Right forelimb (tissue), 1 donor: ENCODE results near the gene HCST.
A peak's percentile ranks its signal among the peaks of the same experiment; 100 is the strongest.
"Not testable (repeated sequence)": the region's sequence is repeated elsewhere in the genome, so short reads cannot be mapped to it uniquely, and the experiment has no call there.

Experiments used
- DNase-seq: peaks from one replicate; pipeline ENCODE4 v3.0.0-alpha.2; 2018

The HCST gene

DNA sequence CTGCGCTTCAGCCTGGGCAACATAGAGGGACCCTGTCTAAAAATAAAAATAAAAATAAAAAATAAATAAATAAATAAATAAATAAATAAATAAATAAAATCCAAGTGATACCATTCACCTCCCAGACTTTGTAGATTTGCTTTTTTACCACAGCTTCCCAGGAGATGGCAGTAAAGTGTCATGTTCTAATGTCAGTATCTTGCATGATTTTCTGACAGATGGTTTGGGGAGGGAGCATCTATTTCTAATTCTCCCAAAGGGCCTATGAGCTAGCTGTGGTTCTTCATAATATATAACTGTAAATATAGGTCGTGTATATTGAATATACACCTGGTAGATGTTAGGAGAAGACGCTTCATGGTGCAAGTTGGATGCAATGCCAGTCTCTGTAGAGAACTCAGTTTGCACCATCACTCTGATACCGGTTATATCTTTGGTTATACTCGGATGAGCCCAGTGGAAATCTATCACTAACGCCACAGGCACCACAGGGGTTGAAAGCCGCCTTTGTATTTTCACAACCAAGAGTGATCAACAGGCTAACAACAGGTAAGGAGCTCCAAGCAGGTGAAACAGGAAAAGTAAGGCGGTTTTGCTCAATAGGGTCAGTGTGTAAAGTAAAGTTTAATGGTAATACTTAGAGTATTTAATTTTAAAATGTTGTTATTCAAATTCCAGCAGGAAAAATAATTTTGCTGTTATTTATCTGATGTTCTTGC lies 20.1 kb upstream of the HCST start:
- no peak for DNase-seq

DNA sequence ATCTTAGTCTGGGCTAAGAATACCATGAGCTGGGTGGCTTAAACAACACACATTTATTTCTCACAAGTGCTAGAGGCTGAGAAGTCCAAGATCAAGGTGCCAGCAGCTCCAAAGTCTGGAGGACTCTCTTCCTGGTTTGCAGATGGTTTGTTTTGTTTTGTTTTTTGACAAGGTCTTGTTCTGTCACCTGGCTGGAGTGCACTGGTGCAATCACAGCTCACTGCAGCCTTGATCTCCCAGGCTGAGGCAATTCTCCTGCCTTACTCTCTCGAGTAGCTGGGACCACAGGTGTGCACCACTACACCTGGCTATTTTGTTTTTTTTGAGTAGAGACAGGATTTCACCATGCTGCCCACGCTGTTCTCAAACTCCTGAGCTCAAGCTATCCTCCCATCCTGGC lies 18.4 kb upstream of the HCST start:
- no peak for DNase-seq

DNA sequence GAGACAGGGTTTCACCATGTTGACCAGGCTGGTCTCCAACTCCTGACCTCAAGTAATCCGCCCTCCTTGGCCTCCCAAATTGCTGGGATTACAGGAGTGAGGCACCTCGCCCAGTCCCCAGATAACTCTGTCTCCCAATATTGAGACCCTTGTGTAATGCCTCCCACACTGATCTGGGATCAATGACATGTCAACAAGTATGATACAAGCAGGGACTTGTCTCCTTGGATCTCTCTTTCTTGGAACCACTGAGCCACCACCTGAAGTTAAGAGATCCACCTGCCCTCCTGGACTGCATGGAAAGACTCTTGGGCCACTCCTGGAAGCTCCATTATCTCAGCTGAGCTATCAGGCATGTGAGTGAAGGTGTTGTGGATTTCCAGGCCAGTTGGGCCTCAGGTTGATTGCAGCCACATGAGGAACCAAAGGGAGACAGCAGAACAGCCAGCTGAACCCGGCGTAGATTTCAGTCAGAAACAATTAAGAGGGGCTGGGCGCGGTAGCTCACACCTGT lies 17.0 kb upstream of the HCST start:
- no peak for DNase-seq

DNA sequence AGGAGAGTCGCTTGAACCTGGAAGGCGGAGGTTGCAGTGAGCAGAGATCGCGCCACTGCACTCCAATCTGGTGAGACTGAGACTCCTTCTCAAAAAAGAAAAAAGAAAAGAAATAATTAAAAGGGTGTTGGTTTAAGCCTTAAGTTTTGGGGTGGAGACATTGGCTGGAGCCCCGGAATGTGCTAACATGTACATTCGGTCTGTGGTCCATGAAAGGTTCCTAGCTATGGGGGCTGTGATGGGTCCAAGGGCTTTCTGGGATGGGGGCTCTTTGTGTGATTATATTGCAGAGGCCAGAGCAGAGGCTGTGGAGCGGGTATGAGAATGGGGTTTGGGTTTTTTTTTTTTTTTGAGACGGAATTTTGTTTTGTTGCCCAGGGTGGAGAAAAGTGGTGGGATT lies 16.4 kb upstream of the HCST start:
- DNase-seq, result no peak

DNA sequence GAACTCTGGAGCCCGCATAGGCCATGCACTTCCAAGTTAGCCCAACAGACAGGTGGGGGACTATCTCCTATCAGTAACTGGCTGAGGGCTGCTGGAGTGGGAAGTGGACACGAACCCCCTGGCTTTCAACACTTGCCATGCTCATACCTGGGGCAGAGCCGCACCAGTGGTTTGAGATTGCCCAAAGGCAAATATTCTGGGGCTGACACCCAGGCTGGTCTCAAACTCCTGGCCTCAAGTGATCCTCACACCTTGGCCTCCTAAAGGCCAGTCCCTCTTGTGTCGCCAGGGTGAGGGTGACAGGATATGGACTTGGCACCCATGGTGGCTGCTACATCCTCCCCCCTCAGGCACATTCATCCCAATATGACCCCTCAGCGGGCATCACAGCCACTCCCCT lies 15.1 kb upstream of the HCST start:
- DNase-seq, result no peak

DNA sequence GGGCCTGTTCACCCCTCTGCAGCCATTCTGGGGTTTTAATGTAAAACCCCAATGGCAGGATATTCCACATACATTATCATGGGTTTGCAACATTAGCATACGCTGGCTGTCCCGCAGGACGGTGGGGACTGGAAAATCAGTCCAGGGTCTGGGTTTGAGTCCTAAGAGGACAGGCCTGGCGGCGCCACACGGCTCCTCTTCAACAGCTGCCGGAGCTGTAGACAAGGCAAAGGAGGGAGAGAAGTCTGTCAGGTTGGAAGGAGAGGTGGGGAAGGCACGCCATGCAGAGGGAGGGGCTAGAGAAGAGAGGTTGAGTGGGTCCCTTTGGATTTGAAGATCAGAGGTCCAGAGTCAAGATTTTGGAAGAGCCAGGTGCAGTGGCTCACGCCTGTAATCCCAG lies 13.9 kb upstream of the HCST start:
- no peak for DNase-seq

DNA sequence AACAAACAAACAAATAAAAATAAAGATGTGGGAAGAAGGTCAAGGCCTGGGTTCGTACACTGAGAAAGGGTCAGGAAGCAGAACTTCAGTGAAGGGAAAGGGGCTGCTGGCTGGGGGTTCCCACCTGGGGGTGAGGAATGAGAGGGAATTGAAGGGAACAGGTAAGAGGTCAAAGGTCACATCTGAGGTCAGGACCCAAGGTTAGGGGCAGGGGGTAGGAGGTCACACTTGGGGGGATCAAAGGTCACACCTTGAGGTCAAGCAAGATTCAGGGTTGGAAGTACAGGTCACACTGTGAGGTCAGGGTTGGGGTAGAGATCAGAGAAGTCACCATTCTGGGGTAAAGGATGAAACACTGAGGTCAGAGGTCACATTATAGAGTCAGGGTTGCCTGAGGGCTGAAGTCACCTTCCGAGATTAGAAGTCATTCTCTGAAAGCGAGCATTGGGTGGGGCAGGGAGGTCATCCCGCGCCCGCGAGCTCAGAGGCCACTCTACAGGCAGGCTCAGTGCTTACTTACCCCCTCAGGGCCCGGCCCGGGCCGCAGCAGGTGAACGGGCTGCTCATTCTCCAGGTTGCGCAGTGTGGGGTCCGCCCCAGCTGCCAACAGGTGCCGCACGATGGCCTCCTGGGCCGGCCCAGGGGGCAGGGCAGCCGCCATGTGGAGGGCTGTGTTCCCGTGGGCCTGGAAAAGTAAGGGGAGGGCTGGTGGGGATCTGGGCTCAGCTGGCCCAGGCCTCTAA lies 12.8 kb upstream of the HCST start:
- no peak for DNase-seq

DNA sequence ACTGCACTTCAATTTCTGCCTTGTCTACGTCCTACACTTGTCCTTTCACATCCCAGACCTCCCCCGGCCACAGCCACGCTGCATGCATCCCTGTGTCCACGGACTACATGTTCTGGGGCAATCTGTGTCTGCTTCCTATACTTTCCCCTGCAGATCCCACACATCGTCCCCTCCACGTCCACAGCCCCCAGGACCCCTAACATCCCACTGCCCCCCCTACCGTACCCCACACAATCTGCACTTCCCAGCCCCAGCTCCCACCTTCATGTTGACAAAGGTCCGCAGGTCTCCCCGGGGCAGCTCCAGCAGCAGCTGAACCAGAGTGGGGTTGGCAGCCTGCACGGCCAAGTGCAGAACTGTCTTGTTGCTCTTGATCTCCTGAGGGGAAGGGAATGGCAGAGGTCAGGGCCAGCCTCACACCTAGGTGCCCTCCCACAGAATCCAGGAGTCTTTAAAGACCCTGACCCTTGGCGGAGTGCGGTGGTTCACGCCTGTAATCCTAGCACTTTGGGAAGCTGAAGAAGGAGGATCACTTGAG lies 12.1 kb upstream of the HCST start:
- DNase-seq, result no peak

DNA sequence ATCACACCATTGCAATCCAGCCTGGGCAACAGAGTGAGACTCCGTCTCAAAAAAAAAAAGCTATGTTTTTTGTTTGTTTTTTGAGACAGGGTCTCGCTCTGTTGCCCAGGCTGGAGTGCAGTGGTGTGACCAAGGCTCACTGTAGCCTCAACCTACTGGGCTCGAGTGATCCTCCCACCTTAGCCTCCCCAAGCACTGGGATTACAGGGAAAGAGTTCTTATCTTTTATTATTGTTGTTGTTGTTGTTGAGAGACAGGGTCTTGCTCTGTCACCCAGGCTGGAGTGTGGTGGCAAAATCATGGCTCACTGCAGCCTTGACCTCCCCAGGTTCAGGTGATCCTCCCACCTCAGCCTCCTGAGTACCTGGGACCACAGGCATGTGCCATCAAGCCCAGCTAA lies 10.5 kb upstream of the HCST start:
- not testable (repeated sequence) for DNase-seq

DNA sequence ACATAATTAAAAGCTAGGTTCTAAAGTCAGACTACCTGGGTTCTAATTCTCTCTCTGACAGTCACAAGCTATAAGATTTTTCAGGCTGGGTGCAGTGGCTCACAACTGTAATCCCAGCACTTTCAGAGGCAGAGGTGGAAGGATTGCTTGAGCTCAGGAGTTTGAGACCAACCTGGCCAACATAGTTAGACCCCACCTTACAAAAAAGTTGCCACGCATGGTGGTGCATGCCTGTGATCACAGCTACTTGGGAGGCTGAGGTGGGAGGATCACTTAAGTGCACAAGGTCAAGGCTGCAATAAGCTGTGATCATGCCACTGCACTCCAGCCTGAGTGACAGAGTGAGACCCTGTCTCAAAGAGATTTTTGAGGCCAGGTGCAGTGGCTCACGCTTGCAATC lies 8.0 kb upstream of the HCST start:
- DNase-seq, result no peak

DNA sequence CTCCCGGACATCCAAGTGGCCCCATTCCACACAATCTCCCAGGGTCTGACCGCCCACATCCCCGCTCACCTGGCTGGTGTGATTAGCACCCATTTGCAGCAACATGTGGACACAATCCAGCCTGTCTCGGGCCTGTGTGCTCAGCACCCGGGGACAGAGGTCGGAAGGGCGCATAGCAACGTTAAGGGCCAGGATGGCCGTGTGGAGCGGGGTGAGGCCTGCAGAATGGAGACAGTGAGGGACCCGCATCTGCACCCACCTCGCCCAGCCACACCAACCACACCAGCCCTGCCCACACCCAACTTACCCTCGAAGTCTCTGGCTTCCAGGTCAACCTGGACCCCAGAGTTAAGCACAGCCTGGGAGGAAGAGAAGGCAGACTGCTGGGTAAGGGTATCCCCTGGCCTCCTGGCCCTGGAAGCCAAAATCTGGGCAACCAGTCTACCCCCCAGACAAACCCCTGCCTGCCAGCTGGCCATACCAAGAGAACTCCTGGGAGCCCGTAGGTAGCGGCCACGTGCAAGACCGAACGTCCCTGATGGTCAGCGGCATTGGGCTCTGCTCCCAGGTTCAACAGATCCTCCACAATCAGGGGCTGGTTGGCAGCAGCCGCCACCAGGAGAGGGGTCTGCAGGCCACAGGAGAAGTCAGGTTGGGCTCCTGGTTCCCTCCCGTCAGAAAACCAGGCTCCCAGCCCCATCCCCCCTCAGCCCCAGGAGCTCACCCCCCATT lies 6.3 kb upstream of the HCST start:
- no peak for DNase-seq

DNA sequence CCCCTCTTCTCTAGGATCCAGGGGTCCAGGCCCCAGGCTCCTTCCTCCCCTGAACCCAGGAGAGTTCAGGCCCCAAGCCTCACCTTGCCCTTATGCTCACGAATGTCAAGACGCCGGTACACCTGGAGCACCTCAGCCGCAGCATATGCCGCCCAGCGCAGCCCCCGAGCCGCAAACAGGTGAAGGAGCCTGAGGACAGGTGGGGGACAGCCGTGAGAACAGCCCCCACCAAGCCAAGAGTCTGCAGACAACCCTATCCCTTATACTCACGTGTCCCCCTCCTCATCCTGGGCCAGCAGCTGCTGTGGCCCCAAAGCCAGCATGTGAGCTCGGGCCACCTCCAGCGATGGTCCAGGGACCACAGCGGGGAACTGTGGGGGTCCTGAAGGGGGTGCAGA lies 5.7 kb upstream of the HCST start:
- no peak for DNase-seq

DNA sequence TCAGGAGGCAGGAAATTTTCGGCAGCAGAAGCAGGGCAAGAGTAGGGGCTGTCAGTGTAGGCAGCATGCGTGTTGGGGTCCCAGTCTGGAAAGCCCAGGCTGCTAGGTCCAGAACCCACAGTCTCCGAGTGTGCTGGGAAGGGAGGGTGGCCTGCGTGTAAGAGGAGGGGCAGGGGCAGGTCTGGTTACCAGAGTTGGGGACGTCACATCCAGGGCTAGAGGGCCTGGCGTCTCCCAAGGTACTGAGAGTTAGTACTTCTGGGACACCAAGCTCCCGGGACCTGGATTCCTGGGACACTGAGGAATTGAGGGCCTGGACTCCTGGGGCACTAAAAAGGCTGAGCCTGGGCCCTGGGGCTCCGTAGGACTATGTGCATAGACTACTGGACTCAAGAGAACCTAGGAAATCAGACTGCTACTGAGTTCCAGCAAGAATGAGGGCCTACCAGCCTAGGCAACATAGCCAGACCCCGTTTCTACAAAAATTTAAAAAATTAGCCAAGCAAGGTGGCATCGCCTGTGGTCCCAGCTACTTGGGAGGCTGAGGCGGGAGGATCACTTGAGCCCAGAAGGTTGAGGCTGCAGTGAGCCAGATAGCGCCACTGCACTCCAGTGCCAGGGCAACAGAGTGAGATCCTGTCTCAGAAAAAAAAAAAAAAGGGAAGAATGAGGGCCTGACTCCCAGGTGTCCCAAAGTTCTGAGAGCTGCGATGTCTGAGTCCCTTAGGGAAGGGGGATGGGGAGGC lies 4.5 kb upstream of the HCST start:
- DNase-seq, result no peak

DNA sequence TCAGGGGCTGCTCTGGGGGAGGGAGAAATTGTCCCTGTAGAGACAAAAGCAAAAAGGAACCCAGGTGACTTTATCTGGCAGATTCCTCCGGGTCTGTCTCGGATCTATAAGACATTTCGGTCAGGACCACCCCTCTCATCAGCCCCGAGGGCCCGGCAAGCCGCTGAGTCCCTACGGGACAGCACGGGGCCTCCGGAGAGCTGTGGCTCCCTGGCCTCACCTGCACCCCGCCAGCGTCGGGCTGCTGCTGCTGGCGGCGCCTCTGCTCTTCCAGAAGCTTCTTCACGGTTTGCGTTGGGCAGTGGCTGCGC lies 3.9 kb upstream of the HCST start:
- DNase-seq, result no peak

DNA sequence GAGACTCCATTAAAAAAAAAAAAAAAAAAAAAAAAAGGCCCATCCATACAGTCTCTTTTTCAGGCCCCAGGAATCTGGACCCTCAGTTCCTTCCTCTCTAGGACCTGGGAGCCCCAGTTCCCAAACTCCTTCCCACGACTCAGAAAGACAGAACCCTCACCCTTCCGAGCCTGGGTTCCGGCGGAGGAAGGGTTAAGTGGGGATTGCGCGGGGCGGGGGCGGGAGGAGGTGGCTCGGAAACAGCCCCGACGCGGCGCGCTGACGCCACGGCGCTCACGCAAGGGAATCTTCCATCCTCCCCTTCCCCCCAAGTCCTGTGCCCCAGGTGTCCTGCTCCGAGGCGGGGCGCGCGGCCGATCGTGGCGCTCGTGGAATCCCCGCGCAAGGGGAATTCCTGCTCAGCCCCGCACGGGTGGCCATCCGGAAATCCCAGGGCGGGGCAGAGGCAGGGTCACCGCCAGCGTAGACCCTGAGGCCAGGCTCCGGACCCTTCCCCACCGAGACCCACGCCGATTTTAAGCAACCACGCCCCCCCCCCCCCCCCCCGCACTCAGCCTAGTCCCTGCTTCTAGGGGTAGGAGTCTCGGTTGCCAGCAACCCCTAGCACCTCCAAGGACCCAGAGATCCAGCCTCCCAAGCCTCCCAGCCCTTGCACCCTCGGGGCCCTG lies 2.6 kb upstream of the HCST start:
- peak; percentile 84 for DNase-seq

DNA sequence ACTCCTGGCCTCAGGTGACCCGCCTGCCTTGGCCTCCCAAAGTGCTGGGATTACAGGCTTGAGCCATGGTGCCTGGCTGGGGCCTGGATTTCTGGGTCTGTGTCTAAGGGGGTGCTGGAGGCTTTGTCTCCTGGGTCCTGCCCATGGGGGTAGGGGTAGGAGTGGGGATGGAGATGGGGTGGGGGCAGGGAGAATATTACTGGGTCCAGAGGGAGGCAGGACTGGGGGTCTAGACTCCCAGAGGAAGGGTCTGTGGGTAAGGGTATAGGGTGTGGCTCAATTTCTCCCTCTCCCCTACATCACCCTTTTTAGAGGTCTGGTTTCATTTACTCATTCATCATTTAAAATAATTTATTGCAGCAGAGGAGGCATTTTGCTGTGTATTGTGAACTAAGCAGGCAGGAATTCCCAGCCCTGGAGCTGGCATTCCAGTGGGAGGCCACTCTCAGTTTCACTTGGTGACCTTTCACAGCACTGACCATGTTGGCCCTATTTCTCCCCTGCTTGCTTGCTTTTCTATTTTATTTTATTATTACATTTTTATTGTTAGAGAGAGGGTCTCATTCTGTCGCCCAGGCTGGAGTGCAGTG lies 1.2 kb upstream of the HCST start:
- no peak for DNase-seq

DNA sequence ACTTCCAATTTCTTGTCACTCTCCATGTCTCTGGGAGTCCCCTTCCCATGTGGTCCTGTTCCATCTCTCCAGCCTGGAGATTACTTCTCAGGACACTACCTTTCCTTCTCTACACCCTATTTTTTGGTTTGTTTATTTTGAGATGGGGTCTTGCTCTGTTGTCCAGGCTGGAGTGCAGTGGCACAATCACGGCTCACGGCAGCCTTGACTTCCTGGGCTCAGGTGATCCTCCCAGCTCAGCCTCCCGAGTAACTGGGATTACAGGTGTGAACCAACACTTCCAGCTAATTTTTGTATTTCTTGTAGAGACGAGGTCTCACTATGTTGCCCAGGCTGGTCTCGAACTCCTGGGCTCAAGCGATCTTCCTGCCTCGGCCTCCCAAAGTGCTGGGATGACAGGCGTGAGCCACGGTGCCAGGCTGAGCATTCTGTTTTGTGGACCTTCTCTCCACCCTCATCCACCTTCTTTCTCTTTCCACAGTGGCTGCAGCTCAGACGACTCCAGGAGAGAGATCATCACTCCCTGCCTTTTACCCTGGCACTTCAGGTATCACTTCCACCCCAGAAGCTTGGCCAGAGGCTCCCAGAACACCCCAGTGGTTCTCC lies 644 bp downstream of the HCST start:
- no peak for DNase-seq

DNA sequence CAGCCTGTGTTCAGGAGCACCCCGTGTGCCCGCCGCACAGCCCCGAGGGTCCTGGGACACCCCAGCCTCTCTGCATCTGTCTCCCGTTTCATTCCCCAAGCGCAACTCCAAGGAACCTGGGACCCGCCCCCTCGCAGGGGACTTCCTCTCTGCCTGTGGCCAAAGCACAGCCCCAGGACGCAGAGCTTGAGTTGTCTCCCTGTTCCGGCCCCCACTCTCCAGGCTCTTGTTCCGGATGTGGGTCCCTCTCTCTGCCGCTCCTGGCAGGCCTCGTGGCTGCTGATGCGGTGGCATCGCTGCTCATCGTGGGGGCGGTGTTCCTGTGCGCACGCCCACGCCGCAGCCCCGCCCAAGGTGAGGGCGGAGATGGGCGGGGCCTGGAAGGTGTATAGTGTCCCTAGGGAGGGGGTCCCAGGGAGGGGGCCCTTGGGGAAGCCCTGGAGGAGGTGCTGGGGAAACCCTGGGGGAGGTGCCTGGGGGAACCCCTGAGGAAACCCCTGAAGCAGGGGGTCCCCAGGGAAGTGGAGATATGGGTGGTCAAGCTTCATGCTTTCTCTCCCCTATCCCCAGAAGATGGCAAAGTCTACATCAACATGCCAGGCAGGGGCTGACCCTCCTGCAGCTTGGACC lies 1.3 kb downstream of the HCST start:
- DNase-seq, result no peak

DNA sequence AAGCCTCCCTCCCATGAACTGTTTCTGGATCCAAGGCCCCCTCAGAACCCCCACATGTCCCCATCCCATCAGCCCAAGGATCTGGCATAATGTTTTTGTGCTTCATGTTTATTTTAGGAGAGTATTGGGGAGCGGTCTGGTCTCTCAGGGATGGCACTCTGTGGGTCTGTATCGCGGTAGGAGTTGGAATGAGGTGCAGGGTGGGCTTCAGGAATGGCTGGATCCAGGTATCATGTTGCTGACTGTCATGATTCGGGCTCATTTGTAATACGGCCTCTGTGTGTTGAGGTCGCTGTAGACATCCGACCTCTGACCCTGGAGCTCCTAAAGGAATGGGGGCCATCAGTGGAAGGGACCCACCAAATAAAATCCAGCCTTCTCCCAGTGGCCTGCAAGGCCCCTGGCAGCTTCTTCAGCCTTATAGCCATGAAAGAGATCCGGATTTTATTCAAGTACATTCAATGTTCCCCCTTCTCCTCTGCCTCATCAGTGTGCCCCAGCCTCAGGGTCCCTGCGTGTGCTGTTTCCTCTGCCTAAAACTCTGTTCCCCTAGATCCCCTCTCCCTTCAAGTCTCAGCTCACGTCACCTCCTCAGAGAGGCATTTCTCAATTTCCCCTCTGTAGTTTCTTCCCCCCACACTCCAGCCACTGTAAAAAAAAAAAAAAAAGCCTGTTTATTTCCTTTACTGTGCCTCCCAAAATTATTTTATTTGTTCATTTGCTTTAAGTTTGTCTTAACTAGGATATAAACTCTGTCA lies 2.2 kb downstream of the HCST start:
- no peak for DNase-seq

DNA sequence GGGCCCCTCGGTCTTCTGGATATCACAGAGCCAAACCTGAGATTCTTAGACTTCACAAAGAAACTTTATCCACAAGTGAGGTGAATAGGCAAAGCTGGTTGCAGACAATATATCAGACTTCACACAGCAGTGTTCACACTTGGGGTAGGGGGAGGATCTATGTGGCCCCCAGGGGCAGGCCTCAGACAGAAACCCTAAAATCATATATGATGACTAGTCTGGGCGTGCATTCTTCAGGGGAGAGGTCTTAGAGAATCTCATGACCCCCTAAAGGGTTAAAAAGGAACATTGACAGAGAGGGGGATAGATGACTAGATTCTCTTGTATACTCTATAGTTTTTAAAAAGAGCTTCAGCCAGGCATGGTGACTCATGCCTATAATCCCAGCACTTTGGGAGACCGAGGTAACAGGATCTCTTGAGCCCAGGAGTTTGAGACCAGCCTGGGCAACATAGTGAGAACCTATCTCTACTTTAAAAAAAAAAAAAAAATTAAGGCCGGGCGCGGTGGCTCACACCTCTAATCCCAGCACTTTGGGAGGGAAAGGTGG lies 2.9 kb downstream of the HCST start:
- DNase-seq, result no peak
